Midbrain (tissue), 1 donor: ENCODE measurements around the gene RNF208.
A peak's percentile ranks its signal among the peaks of the same experiment; 100 is the strongest.
"Not testable (repeated sequence)": the region's sequence is repeated elsewhere in the genome, so short reads cannot be mapped to it uniquely, and the experiment has no call there.

ENCODE experiments used
- DNase-seq: peaks from one replicate; lab custom pipeline; 2025; lab: John Stamatoyannopoulos, UW

The RNF208 gene

DNA sequence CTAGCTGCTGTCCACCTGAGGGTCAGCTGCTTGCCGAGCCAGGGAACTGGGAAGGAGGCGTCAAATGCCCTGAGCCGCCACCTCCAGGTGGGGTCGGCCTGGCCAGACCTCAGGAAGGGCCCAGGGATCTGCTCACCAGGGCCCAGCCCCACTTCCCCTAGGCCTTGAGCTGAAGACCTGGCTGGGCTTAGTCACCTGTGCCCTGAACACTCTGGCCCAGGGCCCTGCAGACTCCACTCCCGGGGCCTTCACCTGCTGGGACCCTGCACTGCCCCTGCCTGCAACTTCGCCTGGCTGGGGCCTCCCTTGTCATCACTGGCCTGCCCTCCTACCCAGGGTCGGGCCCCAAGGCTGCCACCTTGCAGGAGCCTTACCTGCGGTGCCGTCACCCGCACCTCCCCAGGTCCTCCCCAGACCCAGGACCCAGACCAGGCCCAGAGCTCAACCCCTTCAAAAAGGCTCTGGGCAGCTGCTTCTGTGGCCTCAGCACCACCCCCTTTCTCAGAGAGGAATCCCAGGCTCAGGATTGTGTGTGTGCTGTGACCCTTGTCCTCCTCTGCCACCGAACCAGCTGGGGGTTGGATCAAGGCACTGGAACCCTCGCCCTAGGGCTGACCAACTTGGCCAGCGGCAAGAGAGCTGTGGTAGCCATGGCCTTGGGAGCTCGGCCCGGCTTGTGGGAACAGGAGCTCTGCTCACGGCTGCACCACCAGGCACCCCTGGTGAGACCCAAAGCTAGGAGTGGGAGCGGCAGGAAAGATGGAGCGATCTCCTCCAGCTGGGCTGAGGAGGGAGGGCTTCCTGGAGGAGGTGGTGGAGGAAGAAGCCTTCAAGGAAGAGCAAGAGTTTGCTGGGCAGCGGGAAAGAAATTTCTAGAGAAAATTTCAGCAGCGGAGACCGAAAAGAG is 31.9 kb upstream of the RNF208 start:
- no peak for DNase-seq

DNA sequence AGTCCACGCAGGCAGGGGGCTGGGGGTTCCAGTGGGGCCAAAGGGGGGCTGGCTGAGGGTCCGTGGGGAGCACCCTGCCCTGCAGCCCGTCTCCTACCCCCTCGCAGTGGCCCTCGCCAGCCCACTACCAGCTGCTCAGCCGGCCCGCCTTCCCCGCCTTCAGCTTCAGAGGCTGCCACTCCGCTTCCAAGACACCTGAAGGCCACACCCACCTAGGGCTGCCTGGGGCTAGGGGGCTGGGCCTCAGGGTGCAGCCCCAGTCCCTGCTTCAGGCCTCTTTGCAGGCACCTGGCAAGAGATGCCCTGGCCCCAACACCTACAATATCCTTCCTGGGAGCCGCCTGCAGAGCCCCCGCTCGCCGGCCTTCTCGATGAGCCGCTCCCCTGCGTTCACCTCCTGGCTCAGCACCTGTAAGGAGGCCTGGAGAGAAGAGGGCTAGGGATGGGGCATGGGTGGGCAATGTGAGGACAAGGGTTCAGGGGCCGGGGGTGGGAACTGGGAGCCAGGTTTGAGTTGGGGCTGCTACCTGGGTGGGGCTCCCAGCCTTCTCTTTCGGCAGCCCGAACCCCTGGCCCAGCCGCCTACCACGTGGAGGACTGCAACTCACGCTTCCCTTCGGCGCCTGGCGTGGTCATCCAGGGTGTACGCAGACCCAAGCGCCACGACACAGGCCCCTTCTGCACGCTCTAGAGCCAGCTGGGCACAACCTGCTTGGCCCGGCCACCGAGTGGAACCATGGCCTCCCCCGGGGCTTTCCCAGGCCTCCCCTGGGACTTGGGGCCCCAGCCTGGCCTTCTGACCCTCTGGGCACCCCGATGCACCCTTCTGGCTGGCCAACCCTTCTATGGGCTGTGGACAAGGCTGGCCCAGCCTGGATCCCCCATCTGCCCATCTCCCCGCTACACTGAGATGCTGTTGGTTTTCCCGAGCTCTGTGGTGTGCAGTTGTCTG is 30.8 kb upstream of the RNF208 start:
- no peak for DNase-seq

DNA sequence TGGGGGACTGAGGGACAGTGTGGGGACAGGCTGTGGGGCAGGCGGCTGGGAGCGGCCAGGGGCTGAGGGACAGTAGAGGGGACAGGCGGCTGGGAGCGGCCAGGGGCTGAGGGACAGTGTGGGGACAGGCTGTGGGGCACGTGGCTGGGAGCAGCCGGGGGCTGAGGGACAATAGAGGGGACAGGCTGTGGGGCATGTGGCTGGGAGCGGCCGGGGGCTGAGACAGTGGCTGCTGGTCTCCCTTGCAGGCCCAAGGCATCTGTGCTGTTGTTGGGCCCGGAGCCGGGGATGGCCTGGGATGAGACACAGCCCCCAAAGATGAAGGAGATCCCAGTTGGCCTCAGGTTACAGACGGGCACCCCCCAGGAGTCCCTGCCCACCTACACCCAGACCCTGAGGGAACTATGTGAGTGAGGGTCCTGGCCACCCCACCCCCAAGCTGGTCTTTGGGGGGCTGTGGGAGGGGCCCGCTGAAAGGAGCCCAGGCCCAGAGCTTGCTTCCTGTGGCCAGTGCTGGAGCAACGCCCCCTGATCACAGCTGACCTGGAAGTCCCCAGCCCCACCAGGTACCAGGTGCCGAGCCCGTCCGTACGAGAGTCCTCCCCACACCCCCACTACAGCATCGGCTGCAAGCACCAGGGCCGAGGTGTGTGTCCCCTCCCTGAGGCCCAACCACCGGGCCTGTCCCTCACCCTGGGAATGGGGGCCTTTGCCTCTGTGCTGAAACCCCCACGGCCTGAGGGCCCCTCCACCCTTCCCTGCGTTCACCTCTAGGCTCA is 29.6 kb upstream of the RNF208 start:
- no peak for DNase-seq

DNA sequence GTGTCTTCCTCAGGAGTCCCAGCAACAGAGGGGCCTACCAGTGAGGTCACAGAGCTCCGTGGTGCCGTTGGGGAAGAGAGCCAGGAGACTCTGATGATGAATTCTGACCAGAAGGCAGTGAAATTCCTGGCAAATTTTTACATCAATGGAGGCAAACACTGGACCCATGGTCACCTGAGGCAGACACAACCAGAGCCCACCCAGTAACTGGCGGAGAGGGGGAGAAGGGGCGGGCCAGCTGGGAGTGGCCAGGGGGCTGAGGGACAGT is 29.1 kb upstream of the RNF208 start, which contains the start of gene STPG3:
STPG3 (plus strand) TSS at position 93 of the 268 bp plus-strand sequence; CDS start at position 94, 1 bp downstream.
- DNase-seq = no peak

- DNase-seq = no peak
Measured at GRCh38 chr9:137250329-137251193, 28.5 kb upstream of the RNF208 start.

DNA sequence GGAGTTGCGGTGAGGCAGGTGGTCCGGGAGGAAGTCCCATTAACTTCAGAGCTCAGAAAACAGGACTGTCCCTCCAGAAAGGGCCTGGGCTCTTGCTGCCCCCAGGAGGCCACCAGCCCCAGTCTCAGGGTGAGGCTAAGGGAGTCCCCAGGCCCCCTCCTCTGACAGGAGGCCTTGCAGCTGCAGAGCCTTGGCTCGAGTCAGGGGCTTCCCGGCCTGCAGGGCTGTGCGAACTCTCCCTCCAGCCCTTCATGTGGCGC is 25.8 kb upstream of the RNF208 start:
- DNase-seq = no peak

- no peak for DNase-seq
Measured at GRCh38 chr9:137247135-137247915, 25.3 kb upstream of the RNF208 start.

- no peak for DNase-seq
Measured at GRCh38 chr9:137245450-137246421, 23.7 kb upstream of the RNF208 start.

DNA sequence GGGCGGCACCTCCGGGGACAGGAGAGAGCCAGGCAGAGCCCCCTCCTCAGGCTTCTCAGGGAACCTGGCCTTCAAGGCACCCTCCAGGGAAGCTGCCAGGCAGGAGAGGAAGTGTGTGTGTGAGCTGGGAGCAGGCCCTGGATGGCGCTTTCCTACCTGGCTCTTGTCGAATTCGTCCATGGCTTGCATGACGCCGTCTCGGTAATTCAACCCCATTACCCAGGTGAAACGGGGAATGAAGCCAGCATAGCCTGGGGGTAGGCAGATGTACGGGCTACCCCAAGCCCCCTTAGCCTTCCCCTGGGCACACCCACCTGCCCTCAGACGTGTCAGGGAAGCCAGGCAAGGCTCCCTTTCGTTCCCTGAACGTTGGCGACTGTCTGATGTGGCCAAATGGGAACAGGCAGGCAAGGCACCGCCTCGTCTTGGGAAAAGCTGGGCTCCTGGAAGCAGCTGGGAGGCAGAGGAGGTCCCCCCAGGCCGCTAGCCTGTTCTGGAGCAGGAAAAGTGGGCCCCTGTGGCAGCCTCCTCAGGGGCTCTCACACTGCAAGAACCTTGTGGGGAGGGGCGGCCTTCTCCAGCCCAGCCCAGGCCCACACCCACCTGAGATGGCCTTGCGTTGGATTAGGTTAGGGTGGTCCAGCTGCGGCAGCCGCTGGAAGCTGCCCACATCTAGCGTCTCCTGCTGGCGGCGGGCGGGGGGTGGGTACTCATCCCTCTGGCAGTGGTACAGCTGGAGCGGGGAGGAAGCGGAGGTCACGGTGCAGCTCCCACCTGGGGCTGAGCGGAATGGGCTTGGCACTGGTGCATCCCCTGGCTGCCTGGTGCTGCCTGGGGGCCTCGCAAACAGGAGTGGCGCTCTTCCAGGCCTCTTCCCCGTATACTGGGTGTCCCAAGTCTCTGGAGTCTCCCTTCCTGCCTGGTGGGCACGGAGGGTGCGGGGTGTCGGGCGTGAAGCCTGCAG is 22.7 kb upstream of the RNF208 start:
- no peak for DNase-seq

- no peak for DNase-seq
Measured at GRCh38 chr9:137243626-137244485, 21.8 kb upstream of the RNF208 start.

- not testable (repeated sequence) for DNase-seq
Measured at GRCh38 chr9:137243266-137243625, 21.2 kb upstream of the RNF208 start.

- no peak for DNase-seq
Measured at GRCh38 chr9:137242269-137243203, 20.5 kb upstream of the RNF208 start.

DNA sequence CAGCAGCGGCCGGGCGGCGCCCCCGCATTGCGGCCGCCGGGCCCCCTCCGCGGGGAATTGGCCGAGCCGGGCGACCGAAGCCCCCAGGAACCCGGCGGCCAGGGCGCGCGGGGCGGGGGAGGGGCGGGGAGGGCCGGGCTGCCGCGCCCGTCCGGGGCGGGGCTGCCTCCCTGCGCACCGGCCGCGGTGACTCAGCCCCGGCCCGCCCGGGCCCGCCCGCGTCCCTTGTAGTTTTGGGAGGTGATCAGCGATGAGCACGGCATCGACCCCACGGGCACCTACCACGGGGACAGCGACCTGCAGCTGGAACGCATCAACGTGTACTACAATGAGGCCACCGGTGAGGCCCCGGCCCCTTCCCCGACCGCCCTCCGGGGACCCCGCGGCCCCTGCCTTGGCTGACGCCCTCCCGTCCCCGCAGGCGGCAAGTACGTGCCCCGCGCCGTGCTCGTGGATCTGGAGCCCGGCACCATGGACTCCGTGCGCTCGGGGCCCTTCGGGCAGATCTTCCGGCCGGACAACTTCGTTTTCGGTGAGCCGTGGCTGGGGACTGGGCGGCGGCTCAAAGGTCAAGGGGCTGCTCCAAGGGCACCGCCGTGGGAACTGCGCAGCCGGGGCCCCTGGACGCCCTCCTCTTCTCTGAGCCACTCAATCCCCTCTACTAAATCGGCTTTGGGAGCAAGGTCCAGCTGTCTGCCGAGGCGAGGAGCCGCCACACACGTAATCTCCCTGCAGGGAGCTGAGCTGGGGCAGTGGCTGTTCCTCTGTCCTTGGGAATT is 19.6 kb upstream of the RNF208 start:
- no peak for DNase-seq

DNA sequence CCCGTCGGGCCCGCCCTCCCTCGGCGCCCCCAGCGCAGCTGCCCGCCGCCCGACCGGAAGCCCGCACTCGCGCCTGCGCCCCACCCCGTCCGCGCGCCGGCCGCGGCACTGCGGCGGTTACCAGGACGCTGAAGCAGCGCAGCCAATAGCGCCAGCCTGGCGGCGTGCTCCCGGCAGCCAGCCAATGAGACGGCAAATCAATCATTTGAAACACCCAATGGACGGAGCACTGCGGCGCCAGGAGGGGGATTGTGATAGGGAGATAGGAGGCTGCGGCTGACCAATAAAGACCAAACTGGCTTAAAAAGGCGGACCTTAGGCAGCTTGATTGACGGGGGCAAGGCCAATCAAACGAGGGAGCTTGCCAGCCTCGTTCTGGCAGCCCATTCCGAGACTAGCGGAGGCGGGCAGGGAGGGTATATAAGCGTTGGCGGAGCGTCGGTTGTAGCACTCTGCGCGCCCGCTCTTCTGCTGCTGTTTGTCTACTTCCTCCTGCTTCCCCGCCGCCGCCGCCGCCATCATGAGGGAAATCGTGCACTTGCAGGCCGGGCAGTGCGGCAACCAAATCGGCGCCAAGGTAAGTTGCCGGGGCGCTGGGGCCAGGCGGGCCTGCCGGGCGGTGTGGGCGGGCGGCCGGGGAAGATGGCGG is 18.9 kb upstream of the RNF208 start, which contains the start of gene TUBB4B:
TUBB4B (plus strand) TSS at position 447 of the 649 bp plus-strand sequence; CDS start at position 521, 74 bp downstream.
- DNase-seq = peak; percentile 100
